Mesendoderm (in vitro differentiated cells): Measurements from ENCODE around the gene UBE2Q2.
A peak's percentile ranks its signal among the peaks of the same experiment; 100 is the strongest.
"Not testable (repeated sequence)": the region's sequence is repeated elsewhere in the genome, so short reads cannot be mapped to it uniquely, and the experiment has no call there.

Source experiments
- DNase-seq: peaks from one replicate; pipeline ENCODE4 v3.0.0; 2013
- H2AK5ac ChIP-seq: 2 replicates; pipeline ENCODE4 v1.6.1; 2013; ENCODE audit warnings: low read length, inconsistent platforms
- H2BK120ac ChIP-seq: 2 replicates; pipeline ENCODE4 v1.6.1; 2013; ENCODE audit warnings: low read depth, mild to moderate bottlenecking, low read length, moderate library complexity, mixed read lengths
- H2BK15ac ChIP-seq: replicated peaks from 2 replicates; pipeline ENCODE4 v1.6.1; 2013; ENCODE audit warnings: low read depth, mild to moderate bottlenecking, moderate library complexity
- H2BK5ac ChIP-seq: 2 replicates; pipeline ENCODE4 v1.6.1; 2013; ENCODE audit warnings: low read length, inconsistent platforms
- H3K18ac ChIP-seq: 2 replicates; pipeline ENCODE4 v1.6.1; 2013; ENCODE audit warnings: mild to moderate bottlenecking, low read length, mixed read lengths
- H3K23ac ChIP-seq: one replicate; pipeline ENCODE4 v1.6.1; 2013; ENCODE audit warnings: low read length
- H3K27ac ChIP-seq: 2 replicates; pipeline ENCODE4 v1.5.1; 2013; ENCODE audit warnings: low read depth, mild to moderate bottlenecking, inconsistent platforms, low read length, moderate library complexity
- H3K27me3 ChIP-seq: 2 replicates; pipeline ENCODE4 v1.6.1; 2013; ENCODE audit warnings: low read length, control low read depth, mild to moderate bottlenecking, inconsistent platforms; ENCODE audit not compliant: insufficient read depth, poor library complexity
- H3K36me3 ChIP-seq: 2 replicates; pipeline ENCODE4 v1.6.1; 2013; ENCODE audit warnings: low read length, inconsistent platforms; ENCODE audit not compliant: control insufficient read depth, insufficient read depth
- H3K4ac ChIP-seq: one replicate; pipeline ENCODE4 v1.6.1; 2013; ENCODE audit warnings: low read depth, mild to moderate bottlenecking, low read length, moderate library complexity
- H3K4me1 ChIP-seq: 2 replicates; pipeline ENCODE4 v1.6.1; 2013; ENCODE audit warnings: low read depth, low read length, inconsistent platforms; ENCODE audit not compliant: control insufficient read depth
- H3K4me2 ChIP-seq: 2 replicates; pipeline ENCODE4 v1.6.1; 2013; ENCODE audit warnings: low read length
- H3K4me3 ChIP-seq: 2 replicates; pipeline ENCODE4 v1.5.1; 2013; ENCODE audit warnings: mild to moderate bottlenecking, low read length
- H3K56ac ChIP-seq: one replicate; pipeline ENCODE4 v1.6.1; 2013; ENCODE audit warnings: low read length
- H3K79me1 ChIP-seq: 2 replicates; pipeline ENCODE4 v1.6.1; 2013; ENCODE audit warnings: low read length, inconsistent platforms
- H3K79me2 ChIP-seq: 2 replicates; pipeline ENCODE4 v1.6.1; 2013; ENCODE audit warnings: mild to moderate bottlenecking, low read length; ENCODE audit not compliant: control insufficient read depth, insufficient read depth
- H3K9ac ChIP-seq: 2 replicates; pipeline ENCODE4 v1.6.1; 2013; ENCODE audit warnings: low read length, inconsistent platforms
- H4K5ac ChIP-seq: one replicate; pipeline ENCODE4 v1.6.1; 2013; ENCODE audit warnings: low read length
- H4K8ac ChIP-seq: one replicate; pipeline ENCODE4 v1.6.1; 2013; ENCODE audit warnings: low read depth, mild to moderate bottlenecking, control low read depth, low read length, moderate library complexity
- WGBS: extraction: QIAGEN DNeasy Blood & Tissue Kit; methylation state at CpG from one replicate; pipeline ENCODE4 v1.1.7; 2013; ENCODE audit warnings: low lambda C conversion rate, missing lambda C conversion rate; ENCODE audit not compliant: insufficient coverage; ENCODE audit errors: extremely low coverage; 5-methylcytosine and 5-hydroxymethylcytosine counted together

Gene UBE2Q2

DNA sequence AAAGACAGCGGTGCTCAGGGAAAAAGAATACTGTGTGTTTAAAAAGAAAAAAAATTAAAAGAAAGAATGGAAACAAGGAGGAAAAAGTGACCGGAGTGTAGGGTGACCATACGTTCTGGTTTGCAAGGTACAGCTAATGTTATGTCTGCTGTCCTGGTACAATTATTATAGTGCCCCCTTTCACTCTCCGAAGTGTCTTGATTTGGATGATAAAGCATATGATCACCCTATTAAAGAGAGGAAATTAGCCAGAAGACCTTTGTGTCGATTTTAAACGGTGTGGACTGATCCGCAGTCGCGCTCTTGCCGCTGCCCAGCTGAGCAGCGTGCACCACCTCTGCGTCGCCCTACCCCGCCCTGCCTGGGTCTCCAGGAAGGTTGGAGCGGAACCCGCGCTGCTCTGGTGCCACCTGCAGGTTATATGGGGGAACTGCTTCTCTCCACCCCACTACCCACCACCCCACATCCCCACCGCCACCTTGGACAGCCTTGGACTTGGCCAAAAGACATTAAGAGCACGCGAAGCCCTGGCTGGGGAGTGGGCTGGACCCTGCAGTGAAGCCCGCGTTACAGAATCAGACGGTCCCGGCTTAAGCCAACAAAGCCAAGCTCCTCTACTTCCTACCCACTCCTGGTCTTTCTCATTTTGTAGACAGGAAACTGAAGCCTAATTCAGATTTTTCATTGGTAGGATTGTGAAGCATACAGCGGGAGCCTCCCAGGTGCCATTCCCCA, 41.2 kb upstream of the UBE2Q2 start:
- Histone ChIP-seq H3K56ac (peak overlapping the region; percentile 49), H3K79me2 (no peaks in the 10 kb centered on the region), H3K27me3 (peaks cover 3% of the 10 kb centered on the region), H3K79me1 (no peaks in the 10 kb centered on the region), H4K8ac (no peak overlapping the region), H2BK120ac (no peak overlapping the region), H2AK5ac (no peak overlapping the region), H3K36me3 (no peaks in the 10 kb centered on the region), H3K9ac (peak overlapping the region; percentile 30), H2BK5ac (no peak overlapping the region), H2BK15ac (no peak overlapping the region), H3K23ac (no peak overlapping the region), H4K5ac (no peak overlapping the region), H3K4me3 (no peak overlapping the region), H3K4ac (no peak overlapping the region), H3K4me1 (no peaks in the 10 kb centered on the region), H3K4me2 (peak overlapping the region; percentile 18), H3K18ac (no peak overlapping the region), H3K27ac (no peak overlapping the region)
- WGBS = no CpG with 5 or more reads among the region's 25 CpGs
- peak; percentile 81 for DNase-seq

GRCh38 chr15:75807486-75807885, 35.8 kb upstream of the UBE2Q2 start:
- not testable (repeated sequence) for H3K79me2 ChIP-seq, H2AK5ac ChIP-seq, H3K36me3 ChIP-seq, H2BK120ac ChIP-seq, H3K4me3 ChIP-seq, H3K27me3 ChIP-seq, H2BK15ac ChIP-seq, H4K8ac ChIP-seq, H3K56ac ChIP-seq, H3K4me2 ChIP-seq, H3K4ac ChIP-seq, H3K4me1 ChIP-seq, H3K79me1 ChIP-seq, H3K18ac ChIP-seq, H2BK5ac ChIP-seq, H4K5ac ChIP-seq, H3K9ac ChIP-seq, H3K23ac ChIP-seq, DNase-seq, H3K27ac ChIP-seq
- no CpG with 5 or more reads among the region's 2 CpGs for WGBS

DNA sequence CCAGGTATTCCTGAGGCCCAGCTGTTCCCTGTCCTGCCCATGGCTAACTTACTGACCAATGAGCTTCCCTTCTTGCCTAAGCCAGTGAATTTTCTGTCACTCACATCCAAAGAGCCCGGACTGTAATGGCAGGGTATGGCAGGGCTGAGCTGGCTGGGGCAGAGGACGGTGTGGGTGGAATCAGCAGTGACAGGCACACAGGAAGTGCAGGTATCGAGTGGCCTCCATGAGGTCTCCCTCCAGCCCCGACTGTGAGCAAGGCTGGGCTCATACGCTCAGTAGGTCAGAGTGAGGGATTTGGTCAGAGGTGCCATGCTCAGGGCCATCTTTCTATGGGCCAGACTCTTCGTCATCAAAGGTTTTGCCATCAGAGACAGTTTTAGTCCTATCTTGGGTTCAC, 35.2 kb upstream of the UBE2Q2 start:
- not testable (repeated sequence) for H3K9ac ChIP-seq, H3K4me1 ChIP-seq, H4K8ac ChIP-seq, H3K56ac ChIP-seq, H3K36me3 ChIP-seq, DNase-seq, H2BK5ac ChIP-seq, H3K23ac ChIP-seq, H3K4me2 ChIP-seq, H3K4me3 ChIP-seq, H3K79me1 ChIP-seq, H3K4ac ChIP-seq, H2BK15ac ChIP-seq, H3K27me3 ChIP-seq, H3K79me2 ChIP-seq, H4K5ac ChIP-seq, H2AK5ac ChIP-seq, H2BK120ac ChIP-seq, H3K18ac ChIP-seq, H3K27ac ChIP-seq
- WGBS = no CpG with 5 or more reads among the region's 6 CpGs

DNA sequence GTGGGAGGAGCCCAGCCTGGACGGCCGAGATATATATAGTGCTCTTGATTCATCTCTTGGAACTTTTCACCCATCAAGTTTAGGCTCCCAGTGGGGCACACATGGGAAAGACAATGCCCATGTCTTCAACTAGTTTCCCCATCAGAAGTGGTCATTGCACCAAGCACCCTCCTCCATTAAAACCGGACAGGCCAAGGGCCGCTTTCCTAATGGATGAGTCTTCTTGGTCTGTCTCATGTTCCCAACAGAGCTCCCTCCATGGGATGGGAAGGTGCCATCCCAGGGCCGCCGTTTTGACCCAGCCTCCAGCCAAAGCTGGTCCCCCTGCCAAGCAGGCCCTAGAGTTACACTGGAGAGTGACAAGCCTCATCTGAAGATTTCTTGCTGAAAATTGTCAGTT, 34.7 kb upstream of the UBE2Q2 start:
- Histone ChIP-seq H3K4me3 (no peak overlapping the region), H2BK120ac (no peak overlapping the region), H3K79me1 (no peaks in the 10 kb centered on the region), H3K56ac (no peak overlapping the region), H3K4ac (no peak overlapping the region), H3K23ac (no peak overlapping the region), H3K4me1 (no peaks in the 10 kb centered on the region), H3K4me2 (no peak overlapping the region), H3K9ac (no peak overlapping the region), H3K79me2 (no peaks in the 10 kb centered on the region), H2AK5ac (no peak overlapping the region), H4K5ac (no peak overlapping the region), H3K36me3 (no peaks in the 10 kb centered on the region), H2BK15ac (no peak overlapping the region), H3K27me3 (no peaks in the 10 kb centered on the region), H2BK5ac (no peak overlapping the region), H3K18ac (no peak overlapping the region), H4K8ac (no peak overlapping the region), H3K27ac (no peak overlapping the region)
- no CpG with 5 or more reads among the region's 6 CpGs for WGBS
- DNase-seq = no peak

GRCh38 chr15:75809986-75810750, 33.1 kb upstream of the UBE2Q2 start:
- Histone ChIP-seq H3K4me3 (no peak overlapping the region), H3K36me3 (no peaks in the 10 kb centered on the region), H3K27me3 (no peaks in the 10 kb centered on the region), H3K56ac (peak overlapping the region; percentile 73), H2BK5ac (no peak overlapping the region), H2BK15ac (no peak overlapping the region), H4K5ac (peak overlapping the region; percentile 81), H3K79me1 (no peaks in the 10 kb centered on the region), H3K27ac (no peak overlapping the region), H3K4me1 (no peaks in the 10 kb centered on the region), H3K9ac (peak overlapping the region; percentile 26), H3K4me2 (no peak overlapping the region), H3K4ac (peak overlapping the region; percentile 38), H2AK5ac (no peak overlapping the region), H3K79me2 (no peaks in the 10 kb centered on the region), H2BK120ac (no peak overlapping the region), H3K23ac (no peak overlapping the region), H4K8ac (no peak overlapping the region), H3K18ac (peak overlapping the region; percentile 54)
- WGBS = no CpG with 5 or more reads among the region's 10 CpGs
- peak; percentile 86 for DNase-seq
